Adipose tissue (tissue), 3 donors: ENCODE measurements around the gene C11orf21. TPM values are rescaled to one million over a fixed set of nuclear protein-coding genes. Genes with fewer than 3 reads are reported as not detected.

ENCODE experiments used
- H3K27ac ChIP-seq: one replicate; pipeline ENCODE4 v1.5.1; 2013; ENCODE audit warnings: low read depth, low read length
- WGBS, 3 donors: extraction: QIAGEN DNeasy Blood & Tissue Kit; methylation state at CpG; one replicate each; pipeline ENCODE4 v1.1.7; 2013; 5-methylcytosine and 5-hydroxymethylcytosine counted together
- polyA plus RNA-seq, 3 donors: library from polyadenylated mRNA; stranded (reverse); fragments of 200-250 nt; gene quantifications; one replicate each; pipeline ENCODE4 v1.2.3, GENCODE V29; 2013
- donor health status: healthy with polysubstance abuse.
- donor health status: Bipolar disorder and iron deficiency.
- donor health status: healthy.

Gene C11orf21
- polyA plus RNA-seq, 3 donors: 0.62 to 1.8 (median 0.79) TPM

- 81 to 87% (median 86%) methylated on average over 14 of the region's 14 CpGs for WGBS, 3 donors
- no peak overlapping the region for H3K27ac ChIP-seq
These were observed 45.3 kb downstream of the C11orf21 start for GRCh38 chr11:2256293-2256913.

- 92 to 95% (median 94%) methylated on average over 6 of the region's 6 CpGs for WGBS, 3 donors
- H3K27ac ChIP-seq: no peak overlapping the region
These were observed 49.7 kb downstream of the C11orf21 start for GRCh38 chr11:2252018-2252417.

GRCh38 chr11:2251138-2251537 is 50.6 kb downstream of the C11orf21 start:
- no peak overlapping the region for H3K27ac ChIP-seq
- 93 to 96% (median 96%) methylated on average over 6 of the region's 6 CpGs for WGBS, 3 donors

- H3K27ac ChIP-seq: no peak overlapping the region
- WGBS, 3 donors: 69 to 88% (median 76%) methylated on average over 8 of the region's 8 CpGs
These were observed 51.2 kb downstream of the C11orf21 start for GRCh38 chr11:2250485-2250884.

GRCh38 chr11:2250041-2250440 is 51.7 kb downstream of the C11orf21 start:
- H3K27ac ChIP-seq: no peak overlapping the region
- 82 to 88% (median 84%) methylated on average over 9 of the region's 9 CpGs for WGBS, 3 donors

GRCh38 chr11:2249189-2249916 is 52.4 kb downstream of the C11orf21 start:
- no peak overlapping the region for H3K27ac ChIP-seq
- 84 to 86% (median 85%) methylated on average over 17 to 20 of the region's 20 CpGs for WGBS, 3 donors

- H3K27ac ChIP-seq: no peak overlapping the region
- WGBS, 3 donors: 83 to 92% (median 91%) methylated on average over 7 of the region's 7 CpGs
These were observed 53.0 kb downstream of the C11orf21 start for GRCh38 chr11:2248762-2249161.

- WGBS, 3 donors: 83 to 90% (median 89%) methylated on average over 11 of the region's 11 CpGs
- no peak overlapping the region for H3K27ac ChIP-seq
These were observed 53.5 kb downstream of the C11orf21 start for GRCh38 chr11:2248242-2248641.

GRCh38 chr11:2247496-2247895 is 54.2 kb downstream of the C11orf21 start:
- 81 to 86% (median 83%) methylated on average over 7 of the region's 7 CpGs for WGBS, 3 donors
- no peak overlapping the region for H3K27ac ChIP-seq

Other genes with a start within 250 kb of the C11orf21 start
- gene IGF2, start 162.5 kb downstream of the C11orf21 start, polyA plus RNA-seq: 100 to 1,000 TPM in 1 of 3 donors, 10 to 100 TPM in 1, 1 to 10 TPM in 1; 6.7 to 133 (median 31.7) TPM
- 1,000 to 10,000 TPM in 1 of 3 donors, 1 to 10 TPM in 2; 1.8 to 8,847 (median 2.5) TPM for gene INS, start 140.7 kb downstream of the C11orf21 start, polyA plus RNA-seq
- under 1 TPM in 1 of 3 donors, not detected in 2; 0.17 TPM for gene TH, start 130.1 kb downstream of the C11orf21 start, polyA plus RNA-seq
- under 1 TPM in 2 of 3 donors, not detected in 1; 0.19 to 0.63 TPM for gene ASCL2, start 31.3 kb downstream of the C11orf21 start, polyA plus RNA-seq
- 1 to 10 TPM in 2 of 3 donors, under 1 TPM in 1; 0.75 to 1.9 (median 1.7) TPM for gene TSPAN32, start 95 bp upstream of the C11orf21 start, polyA plus RNA-seq
- 1,000 to 10,000 TPM in 1 of 3 donors, 100 to 1,000 TPM in 2; 296 to 1,314 (median 632) TPM for gene CD81, start 75.4 kb upstream of the C11orf21 start, polyA plus RNA-seq
- 10 to 100 TPM; 21.0 to 58.0 (median 49.8) TPM for gene TSSC4, start 98.8 kb upstream of the C11orf21 start, polyA plus RNA-seq
- under 1 TPM in 1 of 3 donors, not detected in 2; 0.61 TPM for gene TRPM5, start 142.6 kb upstream of the C11orf21 start, polyA plus RNA-seq
- 10 to 100 TPM in 1 of 3 donors, 1 to 10 TPM in 2; 4.8 to 28.1 (median 9.6) TPM for gene KCNQ1, start 143.1 kb upstream of the C11orf21 start, polyA plus RNA-seq